Gastroesophageal sphincter (tissue), 4 donors: Measurements from ENCODE around the gene OAS3. TPM values are rescaled to one million over a fixed set of nuclear protein-coding genes. Genes with fewer than 3 reads are reported as not detected.

ENCODE experiments used
- ATAC-seq: fragments of 150-250 bp; one replicate; pipeline ENCODE4 v1.9.1; 2016; ENCODE audit warnings: mild to moderate bottlenecking, moderate library complexity
- H3K27ac ChIP-seq, 4 donors: fragments of 200-600 bp; sonication (generic) in 3 of 4; 1 replicate in 3 of 4; 2 replicates in 1 of 4; pipeline ENCODE4 v1.5.1; 2016 to 2019
- H3K27me3 ChIP-seq: fragments of 200-600 bp; sonication (generic); one replicate; pipeline ENCODE4 v1.5.1; 2019
- H3K36me3 ChIP-seq, 2 donors: fragments of 200-600 bp; sonication (generic); one replicate each; pipeline ENCODE4 v1.5.1; 2019; ENCODE audit warnings: control low read depth in 1 of 2
- H3K4me1 ChIP-seq, 3 donors: fragments of 200-600 bp; sonication (generic); 1 replicate in 2 of 3; 2 replicates in 1 of 3; pipeline ENCODE4 v1.5.1; 2016 to 2019; ENCODE audit warnings: control low read depth in 2 of 3
- H3K4me3 ChIP-seq, 2 donors: fragments of 200-600 bp; sonication (generic); one replicate each; pipeline ENCODE4 v1.5.1; 2019; ENCODE audit warnings: mild to moderate bottlenecking in 1 of 2, moderate library complexity in 1 of 2
- H3K9me3 ChIP-seq, 3 donors: fragments of 200-600 bp; sonication (generic); one replicate each; pipeline ENCODE4 v1.5.1; 2017 to 2019; ENCODE audit warnings: control low read depth in 2 of 3
- EP300 ChIP-seq: sonication (generic); formaldehyde crosslinking; IDR thresholded peaks from one replicate; pipeline ENCODE4 v1.6.1; 2017; ENCODE audit warnings: antibody characterized with exemption, mild to moderate bottlenecking
- POLR2A ChIP-seq, 2 donors: fragments of 450-650 bp; IDR thresholded peaks; one replicate each; pipeline ENCODE4 v1.6.1; 2017; ENCODE audit warnings: antibody characterized with exemption in 2 of 2, mild to moderate bottlenecking in 2 of 2, moderate library complexity in 1 of 2
- POLR2AphosphoS5 ChIP-seq: sonication (generic); formaldehyde crosslinking; IDR thresholded peaks from one replicate; pipeline ENCODE4 v1.6.1; 2017; ENCODE audit warnings: antibody characterized with exemption
- WGBS, 2 donors: methylation state at CpG; one replicate each; pipeline ENCODE4 v1.1.5; 2018; ENCODE audit warnings: low coverage in 1 of 2; 5-methylcytosine and 5-hydroxymethylcytosine counted together
- total RNA-seq, 4 donors: library from RNA; depleted of rRNA; stranded (reverse); fragments of >200 nt; gene quantifications; one replicate each; pipeline ENCODE4 v1.1.0, GENCODE V29; 2016
- TF ChIP-seq, protein P1 (sequence below), 4 experiments: fragments of 200-600 bp in 2 of 4; fragments of 450-650 bp in 2 of 4; sonication (generic) in 1 of 4; IDR thresholded peaks; one replicate each; pipeline ENCODE4 v1.5.1; 2017 to 2019; ENCODE audit warnings: antibody characterized with exemption in 4 of 4, mild to moderate bottlenecking in 2 of 4, moderate library complexity in 2 of 4

The OAS3 gene
- total RNA-seq, 4 donors from 2014 or later, result 3.5 to 10.2 (median 7.2) TPM

DNA sequence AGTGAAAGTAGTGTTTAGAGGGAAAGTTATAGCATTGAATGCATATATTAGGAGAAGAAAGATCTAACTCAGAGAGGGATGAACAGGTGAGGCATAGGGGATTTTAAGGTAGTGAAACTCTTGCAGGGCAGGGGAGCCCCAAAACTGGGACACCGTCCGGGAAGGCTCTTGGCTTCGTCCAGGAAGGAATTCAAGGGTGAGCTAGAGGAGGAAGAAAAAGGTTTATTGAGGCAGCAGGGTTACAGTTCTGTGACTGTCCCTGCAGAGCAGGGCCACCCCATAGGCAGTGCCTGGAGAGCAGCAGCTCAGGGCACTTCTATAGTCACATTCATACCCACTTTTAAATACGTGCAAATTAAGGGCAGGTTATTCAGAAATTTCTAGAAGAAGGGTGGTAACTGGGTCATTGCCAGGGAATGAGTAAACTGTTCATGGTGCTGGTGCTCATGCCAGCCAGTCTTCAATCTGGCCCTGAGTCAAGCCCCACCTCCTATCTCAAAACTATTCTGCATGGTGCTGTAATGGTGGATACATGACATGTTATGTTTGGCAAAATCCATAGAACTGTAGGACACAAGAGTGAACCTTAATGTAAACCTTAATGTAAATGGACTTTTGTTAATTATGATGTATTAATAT, 32.7 kb upstream of the OAS3 start:
- Histone ChIP-seq H3K4me1 (peaks cover 0 to 42% (median 7%) of the 10 kb centered on the region in 3 donors), H3K9me3 (no peaks in the 10 kb centered on the region), H3K4me3 (no peak overlapping the region), H3K36me3 (peaks cover 0 to 3% of the 10 kb centered on the region in 2 donors), H3K27me3 (no peaks in the 10 kb centered on the region), H3K27ac (no peak overlapping the region)
- WGBS, 2 donors, result 80 to 100% methylated on average over 1 to 4 of the region's 4 CpGs
- ATAC-seq, result no peak
- TF ChIP-seq POLR2A (IDR thresholded peaks at IDR 0.05), result no peak
- TF ChIP-seq EP300, result no peak
- no peak for TF ChIP-seq POLR2AphosphoS5
- TF ChIP-seq, protein P1, sequence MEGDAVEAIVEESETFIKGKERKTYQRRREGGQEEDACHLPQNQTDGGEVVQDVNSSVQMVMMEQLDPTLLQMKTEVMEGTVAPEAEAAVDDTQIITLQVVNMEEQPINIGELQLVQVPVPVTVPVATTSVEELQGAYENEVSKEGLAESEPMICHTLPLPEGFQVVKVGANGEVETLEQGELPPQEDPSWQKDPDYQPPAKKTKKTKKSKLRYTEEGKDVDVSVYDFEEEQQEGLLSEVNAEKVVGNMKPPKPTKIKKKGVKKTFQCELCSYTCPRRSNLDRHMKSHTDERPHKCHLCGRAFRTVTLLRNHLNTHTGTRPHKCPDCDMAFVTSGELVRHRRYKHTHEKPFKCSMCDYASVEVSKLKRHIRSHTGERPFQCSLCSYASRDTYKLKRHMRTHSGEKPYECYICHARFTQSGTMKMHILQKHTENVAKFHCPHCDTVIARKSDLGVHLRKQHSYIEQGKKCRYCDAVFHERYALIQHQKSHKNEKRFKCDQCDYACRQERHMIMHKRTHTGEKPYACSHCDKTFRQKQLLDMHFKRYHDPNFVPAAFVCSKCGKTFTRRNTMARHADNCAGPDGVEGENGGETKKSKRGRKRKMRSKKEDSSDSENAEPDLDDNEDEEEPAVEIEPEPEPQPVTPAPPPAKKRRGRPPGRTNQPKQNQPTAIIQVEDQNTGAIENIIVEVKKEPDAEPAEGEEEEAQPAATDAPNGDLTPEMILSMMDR (IDR thresholded peaks at IDR 0.05), result no peak

DNA sequence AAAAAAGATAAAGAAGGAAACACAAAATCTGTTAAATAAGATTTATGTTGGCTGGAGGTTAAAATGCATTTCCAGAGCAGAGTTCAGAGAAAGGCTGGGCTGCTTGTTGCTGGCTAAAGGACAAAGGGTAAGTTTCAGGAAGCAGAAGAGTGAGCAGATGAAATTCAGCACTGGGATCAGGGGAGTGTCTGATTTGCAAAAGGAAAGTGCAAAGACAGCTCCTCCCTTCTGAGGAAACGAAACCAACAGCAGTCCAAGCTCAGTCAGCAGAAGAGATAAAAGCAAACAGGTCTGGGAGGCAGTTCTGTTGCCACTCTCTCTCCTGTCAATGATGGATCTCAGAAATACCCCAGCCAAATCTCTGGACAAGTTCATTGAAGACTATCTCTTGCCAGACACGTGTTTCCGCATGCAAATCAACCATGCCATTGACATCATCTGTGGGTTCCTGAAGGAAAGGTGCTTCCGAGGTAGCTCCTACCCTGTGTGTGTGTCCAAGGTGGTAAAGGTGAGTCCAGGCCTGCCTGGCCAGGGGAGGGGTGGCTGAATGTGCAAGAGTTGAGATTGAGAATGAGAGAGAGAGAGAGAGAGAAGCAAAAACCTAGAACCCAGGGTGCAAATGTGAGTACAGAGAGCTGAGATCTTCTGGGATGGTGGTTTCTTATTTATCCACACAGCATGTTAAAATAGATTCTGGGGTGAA, 31.4 kb upstream of the OAS3 start, which contains the start of gene OAS1:
Gene OAS1 (plus strand): TSS at position 251 of the 703 bp plus-strand sequence. CDS start 78 bp downstream, at position 329.
- peaks cover 0 to 42% (median 7%) of the 10 kb centered on the region in 3 donors for H3K4me1 ChIP-seq
- peaks cover 0 to 15% of the 10 kb centered on the region in 2 donors for H3K36me3 ChIP-seq
- WGBS, 2 donors, result 0% methylated on average over 1 to 3 of the region's 4 CpGs
- H3K4me3 ChIP-seq, result peak within 1 kb of the TSS; percentile 49 to 51
- peaks cover 0 to 1% (median 0%) of the 10 kb centered on the region in 3 donors for H3K9me3 ChIP-seq
- TF ChIP-seq, protein P1 (IDR thresholded peaks at IDR 0.05), result no peak
- TF ChIP-seq POLR2AphosphoS5, result peak; percentile 18
- peak within 1 kb of the TSS in 3 of 4 donors; percentile 60 to 75 (median 61) for H3K27ac ChIP-seq
- no peaks in the 10 kb centered on the region for H3K27me3 ChIP-seq
- ATAC-seq, result peak; percentile 78

DNA sequence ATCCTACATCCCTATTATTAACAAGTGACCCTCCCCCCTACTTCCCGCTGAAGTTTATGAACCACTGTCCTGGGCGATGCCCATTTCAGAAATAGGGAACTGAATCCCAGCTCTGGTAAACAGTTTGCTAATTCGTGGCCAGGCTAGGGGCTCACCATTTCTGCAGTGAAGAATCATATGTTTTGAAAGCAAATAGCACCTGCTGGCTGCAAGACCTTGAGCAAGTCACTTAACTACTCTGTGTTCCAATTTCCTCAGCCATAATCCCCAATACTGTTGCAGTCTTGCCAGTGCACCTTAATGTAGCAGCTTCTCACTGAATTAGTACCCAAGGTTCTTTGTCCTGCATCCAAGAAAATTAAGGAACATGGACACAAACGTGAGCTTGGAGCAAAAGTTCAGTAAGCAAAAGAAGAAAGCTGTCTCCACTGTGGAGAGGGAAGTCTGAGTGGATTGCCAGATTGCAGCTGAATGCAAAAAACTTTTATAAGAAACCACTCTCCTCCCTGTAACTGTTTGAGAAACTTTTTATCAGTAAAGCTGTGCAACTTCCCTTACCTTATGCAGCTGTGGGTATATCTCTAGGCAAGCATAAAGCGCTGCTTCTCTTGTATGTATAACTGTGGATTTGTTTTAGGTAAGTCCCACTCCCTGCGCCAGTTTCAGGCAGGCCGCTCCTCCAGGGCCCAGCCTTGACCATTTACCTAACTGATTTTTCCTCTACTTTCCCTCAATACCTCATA, 30.7 kb upstream of the OAS3 start:
- peak; percentile 44 for ATAC-seq
- Histone ChIP-seq H3K27ac (peak overlapping the region in 3 of 4 donors; percentile 60 to 75 (median 61)), H3K36me3 (peaks cover 0 to 22% of the 10 kb centered on the region in 2 donors), H3K4me3 (peak overlapping the region; percentile 49 to 51), H3K9me3 (peaks cover 0 to 8% (median 0%) of the 10 kb centered on the region in 3 donors), H3K27me3 (no peaks in the 10 kb centered on the region), H3K4me1 (peaks cover 0 to 42% (median 7%) of the 10 kb centered on the region in 3 donors)
- TF ChIP-seq POLR2AphosphoS5, result no peak
- TF ChIP-seq, protein P1 (IDR thresholded peaks at IDR 0.05), result no peak
- no peak for TF ChIP-seq POLR2A (IDR thresholded peaks at IDR 0.05)
- TF ChIP-seq EP300, result no peak
- 56 to 71% methylated on average over 4 to 7 of the region's 7 CpGs for WGBS, 2 donors

DNA sequence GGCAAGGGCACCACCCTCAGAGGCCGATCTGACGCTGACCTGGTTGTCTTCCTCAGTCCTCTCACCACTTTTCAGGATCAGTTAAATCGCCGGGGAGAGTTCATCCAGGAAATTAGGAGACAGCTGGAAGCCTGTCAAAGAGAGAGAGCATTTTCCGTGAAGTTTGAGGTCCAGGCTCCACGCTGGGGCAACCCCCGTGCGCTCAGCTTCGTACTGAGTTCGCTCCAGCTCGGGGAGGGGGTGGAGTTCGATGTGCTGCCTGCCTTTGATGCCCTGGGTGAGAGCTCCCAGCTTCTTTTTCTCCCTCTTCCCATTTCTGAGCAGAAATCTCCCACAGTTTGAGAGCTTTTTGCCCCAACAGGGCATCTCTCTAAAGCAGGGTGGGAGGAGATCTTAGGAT, 29.7 kb upstream of the OAS3 start:
- peak overlapping the region in 1 of 2 donors; percentile 49 for H3K4me3 ChIP-seq
- ATAC-seq, result no peak
- TF ChIP-seq POLR2AphosphoS5 (no peak), EP300 (no peak), POLR2A (IDR thresholded peaks at IDR 0.05) (no peak)
- TF ChIP-seq, protein P1 (IDR thresholded peaks at IDR 0.05), result no peak
- H3K36me3 ChIP-seq, result peaks cover 0 to 27% of the 10 kb centered on the region in 2 donors
- peaks cover 0 to 42% (median 7%) of the 10 kb centered on the region in 3 donors for H3K4me1 ChIP-seq
- 41% methylated on average over 8 of the region's 12 CpGs; no CpG with 5 or more reads in 1 of the 2 donors for WGBS, 2 donors
- no peaks in the 10 kb centered on the region for H3K27me3 ChIP-seq
- H3K27ac ChIP-seq, result peak overlapping the region in 1 of 4 donors; percentile 26
- H3K9me3 ChIP-seq, result peaks cover 0 to 18% (median 0%) of the 10 kb centered on the region in 3 donors
